Fibroblast of lung (primary cell): ENCODE data around the gene IGF2R. TPM values are rescaled to one million over a fixed set of nuclear protein-coding genes. Genes with fewer than 3 reads are reported as not detected.

ENCODE experiments used
- DNase-seq, 2 donors: peaks; one replicate each; pipeline versions ENCODE4 v3.0.0 to v3.0.0-alpha.2; 2010; ENCODE audit warnings: low read depth in 2 of 2
- H2AFZ ChIP-seq: 2 replicates; pipeline ENCODE4 v1.5.1; 2012; ENCODE audit warnings: low read length, control low read depth, inconsistent platforms
- H3K27ac ChIP-seq: 2 replicates; pipeline ENCODE4 v1.5.1; 2011; ENCODE audit warnings: low read length, control low read depth; ENCODE audit not compliant: insufficient read depth
- H3K27me3 ChIP-seq: 2 replicates; pipeline ENCODE4 v1.5.1; 2011; ENCODE audit warnings: mild to moderate bottlenecking, low read length; ENCODE audit not compliant: control insufficient read depth, insufficient read depth
- H3K36me3 ChIP-seq: 2 replicates; pipeline ENCODE4 v1.5.1; 2011; ENCODE audit warnings: low read length; ENCODE audit not compliant: control insufficient read depth, insufficient read depth
- H3K4me1 ChIP-seq: 2 replicates; pipeline ENCODE4 v1.5.1; 2011; ENCODE audit warnings: low read length; ENCODE audit not compliant: control insufficient read depth, insufficient read depth; ENCODE audit errors: extremely low read depth
- H3K4me2 ChIP-seq: 2 replicates; pipeline ENCODE4 v1.5.1; 2011; ENCODE audit warnings: low read length, control low read depth; ENCODE audit not compliant: insufficient read depth; ENCODE audit errors: extremely low read depth
- H3K4me3 ChIP-seq, 4 experiments: fragments of 200-600 bp in 1 of 4; sonication (generic) in 1 of 4; replicated peaks in 1 of 4; 2 replicates each; pipeline ENCODE4 v1.5.1; 2011 to 2016; ENCODE audit warnings: low read length in 4 of 4, low read depth in 3 of 4, mild to moderate bottlenecking in 3 of 4, control low read depth in 2 of 4, inconsistent platforms in 1 of 4, mixed read lengths in 1 of 4; ENCODE audit not compliant: insufficient read depth in 1 of 4; ENCODE audit errors: control extremely low read depth in 1 of 4
- H3K79me2 ChIP-seq: 2 replicates; pipeline ENCODE4 v1.5.1; 2012; ENCODE audit warnings: mild to moderate bottlenecking, low read length, inconsistent platforms; ENCODE audit not compliant: control insufficient read depth, insufficient read depth
- H3K9ac ChIP-seq: 2 replicates; pipeline ENCODE4 v1.5.1; 2011; ENCODE audit warnings: mild to moderate bottlenecking, low read length, control low read depth; ENCODE audit not compliant: insufficient read depth
- H3K9me3 ChIP-seq: 2 replicates; pipeline ENCODE4 v1.5.1; 2012; ENCODE audit warnings: low read depth, low read length; ENCODE audit not compliant: control insufficient read depth, insufficient read depth
- H4K20me1 ChIP-seq: 2 replicates; pipeline ENCODE4 v1.5.1; 2011; ENCODE audit warnings: low read length; ENCODE audit not compliant: control insufficient read depth, insufficient read depth; ENCODE audit errors: extremely low read depth
- CTCF ChIP-seq, 2 donors: IDR thresholded peaks in 1 of 2; conservative IDR thresholded peaks in 1 of 2; 1 replicate in 1 of 2; 2 replicates in 1 of 2; pipeline ENCODE4 v1.5.1; 2011 to 2012; ENCODE audit warnings: low read length in 2 of 2, control low read depth in 1 of 2, inconsistent platforms in 1 of 2, low read depth in 1 of 2, mild to moderate bottlenecking in 1 of 2
- EZH2 ChIP-seq: IDR thresholded peaks from 2 replicates; pipeline ENCODE4 v1.5.1; 2012; ENCODE audit warnings: low read length, control low read depth, mild to moderate bottlenecking; ENCODE audit errors: missing control alignments
- polyA plus RNA-seq, 2 donors: library from polyadenylated mRNA; depleted of rRNA in 1 of 2; stranded (reverse) in 1 of 2; unstranded in 1 of 2; fragments of >200 nt; gene quantifications; 2 replicates each; pipeline ENCODE4 v1.2.1, GENCODE V29; 2011 to 2012; ENCODE audit warnings: missing spikeins in 1 of 2
- total RNA-seq: library from RNA; depleted of rRNA; stranded (reverse); fragments of >200 nt; gene quantifications from 2 replicates; pipeline ENCODE4 v1.2.1, GENCODE V29; 2014

The IGF2R gene
- total and polyA plus RNA-seq, 2 donors (not counting 1 experiment from before 2014, with no cell fraction given) = 37.6 to 300 TPM

- no peak overlapping the region for H2AFZ ChIP-seq
- TF ChIP-seq CTCF (conservative IDR thresholded peaks at IDR 0.05 in 1 of 2, IDR thresholded peaks at IDR 0.05 in 1 of 2; ENCODE audit: low read depth in 1 of 2, low read length in 2 of 2) (no peak), EZH2 (no peak)
- H3K4me2 ChIP-seq = no peak overlapping the region
- no peaks in the 10 kb centered on the region for H4K20me1 ChIP-seq
- H3K27ac ChIP-seq = no peak overlapping the region
- H3K9ac ChIP-seq = no peak overlapping the region
- DNase-seq = no peak
- no peaks in the 10 kb centered on the region for H3K27me3 ChIP-seq
- no peak overlapping the region for H3K4me3 ChIP-seq
- peaks cover 3% of the 10 kb centered on the region for H3K4me1 ChIP-seq
- no peaks in the 10 kb centered on the region for H3K9me3 ChIP-seq
- H3K79me2 ChIP-seq = no peaks in the 10 kb centered on the region
- peaks cover 28% of the 10 kb centered on the region for H3K36me3 ChIP-seq
These were observed 117.9 kb downstream of the IGF2R start for GRCh38 chr6:160086754-160087153.

GRCh38 chr6:160088069-160088783 is 119.3 kb downstream of the IGF2R start:
- Histone ChIP-seq H3K9me3 (no peaks in the 10 kb centered on the region), H4K20me1 (no peaks in the 10 kb centered on the region), H3K4me2 (no peak overlapping the region), H2AFZ (no peak overlapping the region), H3K4me1 (peaks cover 3% of the 10 kb centered on the region), H3K36me3 (peaks cover 32% of the 10 kb centered on the region), H3K9ac (no peak overlapping the region), H3K27ac (no peak overlapping the region), H3K79me2 (no peaks in the 10 kb centered on the region), H3K27me3 (no peaks in the 10 kb centered on the region), H3K4me3 (no peak overlapping the region)
- peak; percentile 93 to 97 for TF ChIP-seq CTCF (conservative IDR thresholded peaks at IDR 0.05 in 1 of 2, IDR thresholded peaks at IDR 0.05 in 1 of 2; ENCODE audit: low read depth in 1 of 2, low read length in 2 of 2)
- TF ChIP-seq EZH2 = no peak
- DNase-seq = peak; percentile 78 to 87

GRCh38 chr6:160088784-160089533 is 120.1 kb downstream of the IGF2R start:
- no peak overlapping the region for H3K4me3 ChIP-seq
- peaks cover 3% of the 10 kb centered on the region for H3K4me1 ChIP-seq
- H3K27me3 ChIP-seq = no peaks in the 10 kb centered on the region
- H2AFZ ChIP-seq = no peak overlapping the region
- H3K4me2 ChIP-seq = peak overlapping the region; percentile 25
- no peak for DNase-seq
- H3K27ac ChIP-seq = peak overlapping the region; percentile 56
- H3K9me3 ChIP-seq = no peaks in the 10 kb centered on the region
- H4K20me1 ChIP-seq = no peaks in the 10 kb centered on the region
- no peak overlapping the region for H3K9ac ChIP-seq
- no peaks in the 10 kb centered on the region for H3K79me2 ChIP-seq
- H3K36me3 ChIP-seq = peaks cover 31% of the 10 kb centered on the region
- TF ChIP-seq EZH2 (no peak), CTCF (conservative IDR thresholded peaks at IDR 0.05 in 1 of 2, IDR thresholded peaks at IDR 0.05 in 1 of 2; ENCODE audit: low read depth in 1 of 2, low read length in 2 of 2) (no peak)
